LoVo (cell line): Measurements from ENCODE around the gene DENND1A.
"Not testable (repeated sequence)": the region's sequence is repeated elsewhere in the genome, so short reads cannot be mapped to it uniquely, and the experiment has no call there.

ENCODE experiments used
- DNase-seq: peaks from one replicate; pipeline ENCODE4 v3.0.0-alpha.2; 2016; ENCODE audit warnings: low spot score

Gene DENND1A

DNA sequence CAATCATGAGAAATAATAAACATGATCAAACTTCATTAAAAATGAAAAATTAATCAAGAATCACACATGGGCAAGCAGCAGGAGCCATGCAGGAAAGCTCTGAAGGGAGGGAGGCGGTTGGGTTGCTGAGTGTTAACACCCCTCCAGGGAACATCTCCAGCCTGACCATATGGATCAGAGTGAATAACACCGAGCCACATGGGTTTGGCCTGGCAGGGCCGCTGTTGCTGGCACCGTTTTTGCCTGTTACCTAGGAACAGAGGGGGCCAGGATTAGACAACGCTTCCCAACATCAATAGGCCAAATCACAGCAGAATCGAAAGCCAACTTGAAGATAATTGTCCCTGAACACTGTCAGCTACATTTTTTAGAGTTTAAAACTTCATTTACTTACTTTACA is 160.2 kb downstream of the DENND1A start:
- DNase-seq, result no peak

DNA sequence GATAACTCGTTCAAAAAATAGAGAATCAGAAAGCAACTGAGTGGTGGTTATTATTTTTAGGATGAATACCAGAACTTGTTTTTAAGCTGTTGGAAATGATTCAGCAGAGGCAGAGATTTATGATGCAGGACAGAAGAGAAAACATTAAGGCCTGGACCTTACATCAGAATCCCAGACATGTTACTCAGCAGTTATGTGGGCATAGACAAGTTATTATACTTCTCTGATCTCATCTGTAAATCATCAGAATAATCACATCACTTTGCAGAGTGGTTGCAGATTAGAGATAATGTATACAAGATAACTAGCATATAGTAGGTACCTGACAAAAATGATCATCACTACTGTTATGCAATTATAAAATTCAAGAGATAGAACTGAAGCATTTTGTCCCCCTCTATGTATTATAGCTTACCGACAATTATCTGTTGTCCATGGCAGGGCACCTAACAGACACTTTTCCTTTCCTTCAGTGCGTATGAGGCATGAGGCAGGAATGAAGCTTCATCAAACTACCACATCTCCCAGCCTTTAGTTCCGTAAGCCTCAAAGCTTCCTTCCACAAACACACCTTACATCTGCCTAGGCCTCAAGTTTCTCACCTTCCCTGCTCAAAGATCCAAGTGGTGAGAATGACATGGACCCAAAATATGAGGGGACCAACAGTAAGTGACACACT is 165.9 kb downstream of the DENND1A start:
- no peak for DNase-seq

DNA sequence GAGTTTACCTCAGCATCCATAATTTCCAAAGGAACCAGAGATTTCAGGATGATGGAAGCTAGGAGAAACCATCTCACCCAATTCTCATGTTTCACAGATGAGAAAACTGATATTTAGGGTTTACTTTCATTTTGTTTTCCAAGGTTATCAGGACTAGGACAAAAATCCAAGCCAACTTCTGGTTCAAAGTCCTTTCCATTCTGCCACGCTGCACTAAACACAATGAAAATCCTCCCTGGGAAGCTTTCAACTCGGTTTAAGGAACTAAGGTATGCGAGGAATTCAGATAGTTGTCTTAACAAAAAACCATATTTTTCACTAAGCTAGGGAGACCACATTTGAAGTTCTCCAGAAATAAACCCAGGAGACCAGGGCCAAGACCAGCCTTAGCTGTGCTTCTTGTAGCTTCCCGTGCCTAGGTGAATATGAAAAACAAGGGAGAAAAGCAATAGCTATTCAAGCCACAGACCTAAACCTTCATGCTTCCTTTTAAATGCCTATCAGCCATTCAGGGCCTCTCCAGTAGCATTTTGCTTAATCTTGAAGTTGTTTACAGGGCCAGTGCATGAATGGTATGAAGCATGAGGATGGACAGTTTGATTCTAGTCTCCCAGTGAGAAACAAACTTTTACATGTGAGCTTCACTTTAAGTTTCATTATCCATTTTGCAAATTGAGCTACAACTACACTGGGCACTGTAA is 167.9 kb downstream of the DENND1A start:
- no peak for DNase-seq

DNA sequence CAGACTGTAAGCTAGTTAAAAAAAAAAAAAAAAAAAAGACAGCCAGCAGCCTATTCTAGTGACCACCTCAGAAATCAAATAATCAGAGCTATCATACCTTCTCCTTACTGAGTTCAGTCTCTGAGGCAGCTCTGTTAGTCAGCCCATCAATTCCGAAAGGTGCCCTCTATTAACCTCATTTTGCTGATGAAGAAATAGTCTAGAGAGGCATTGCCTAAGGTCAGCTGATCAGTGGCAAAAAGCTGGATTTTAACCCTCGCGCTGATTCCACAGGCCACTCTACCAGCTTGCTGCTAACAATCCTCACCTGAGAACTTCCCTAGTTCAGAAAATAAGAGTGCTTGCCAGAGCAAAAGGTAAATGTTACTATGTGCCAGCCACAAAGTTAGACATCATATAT is 172.0 kb downstream of the DENND1A start:
- no peak for DNase-seq

DNA sequence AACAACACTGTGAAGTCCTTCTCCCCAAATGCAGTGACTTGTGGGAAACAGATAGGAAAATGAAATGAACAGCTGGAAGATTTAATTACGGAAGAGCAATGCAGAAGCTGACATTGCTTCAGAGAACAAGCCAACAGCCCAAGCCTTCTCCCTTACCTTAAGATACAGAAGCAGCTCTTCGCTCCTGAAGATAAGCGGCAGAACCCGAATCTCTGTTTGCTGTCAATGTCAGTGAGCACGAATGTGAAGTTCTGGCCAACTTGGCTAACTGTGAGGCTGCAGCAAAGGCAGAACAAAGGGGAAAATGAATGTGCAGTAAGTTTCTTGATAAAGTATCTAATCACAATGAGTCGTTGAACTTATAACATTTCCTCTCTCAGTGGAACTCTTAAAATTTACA is 172.4 kb downstream of the DENND1A start:
- DNase-seq, result no peak

DNA sequence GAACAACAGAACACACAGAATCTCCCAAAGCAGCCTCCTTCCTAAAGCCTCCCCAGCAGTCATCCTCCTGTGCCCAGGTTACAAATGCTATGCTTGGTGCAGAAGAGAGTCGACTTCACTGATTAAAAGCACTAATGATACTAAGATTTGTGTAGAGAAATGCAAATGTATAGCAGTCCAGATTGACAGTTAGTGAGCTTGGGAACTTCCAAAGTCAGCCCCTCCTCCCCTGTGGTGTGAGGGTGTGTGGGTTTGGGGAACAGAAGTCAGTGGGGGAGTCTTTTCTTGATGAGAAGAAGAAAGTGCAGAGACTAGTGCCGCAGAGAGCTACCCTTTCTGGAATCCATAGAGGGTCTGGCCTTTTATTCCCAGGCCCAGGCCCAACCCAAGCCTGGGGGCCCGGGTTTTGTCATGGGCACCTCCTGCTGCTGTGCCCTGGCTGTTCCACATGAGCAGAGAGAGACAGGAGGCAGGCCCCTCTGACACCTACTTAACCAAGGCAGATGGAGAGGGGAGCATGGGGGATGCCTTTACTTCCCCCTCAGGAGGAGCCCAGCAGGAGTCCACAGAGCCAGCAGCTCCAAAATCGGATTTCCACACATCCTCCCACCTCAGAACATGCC is 173.3 kb downstream of the DENND1A start:
- no peak for DNase-seq

DNA sequence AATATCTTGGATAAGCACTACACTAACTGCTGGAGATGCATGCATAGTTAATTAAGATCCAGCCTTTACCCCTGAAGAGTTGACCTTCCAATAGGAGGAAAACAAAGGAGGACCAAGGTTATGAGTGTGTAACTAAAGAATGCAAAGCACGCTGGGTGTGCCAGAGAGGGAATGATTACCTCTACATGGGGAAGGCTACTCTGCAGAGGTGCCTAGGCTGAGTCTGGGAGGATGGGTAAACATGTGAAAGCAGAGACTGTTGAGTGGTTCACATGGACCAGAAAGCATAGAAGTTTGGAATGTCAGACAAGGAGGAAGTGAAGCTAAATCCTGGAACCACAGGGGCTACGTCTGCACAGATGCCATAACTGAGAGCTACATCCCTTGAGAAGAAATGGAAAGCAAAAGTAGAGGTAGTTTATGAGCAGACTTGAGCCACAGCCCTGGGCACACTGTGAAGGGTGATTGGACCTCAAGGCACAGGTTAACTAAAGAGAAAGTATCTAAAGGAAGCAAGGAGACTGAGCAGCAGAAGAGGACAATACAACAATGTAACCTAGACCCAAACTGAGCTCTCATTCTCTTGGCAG is 176.2 kb downstream of the DENND1A start:
- peak; percentile 57 for DNase-seq

DNA sequence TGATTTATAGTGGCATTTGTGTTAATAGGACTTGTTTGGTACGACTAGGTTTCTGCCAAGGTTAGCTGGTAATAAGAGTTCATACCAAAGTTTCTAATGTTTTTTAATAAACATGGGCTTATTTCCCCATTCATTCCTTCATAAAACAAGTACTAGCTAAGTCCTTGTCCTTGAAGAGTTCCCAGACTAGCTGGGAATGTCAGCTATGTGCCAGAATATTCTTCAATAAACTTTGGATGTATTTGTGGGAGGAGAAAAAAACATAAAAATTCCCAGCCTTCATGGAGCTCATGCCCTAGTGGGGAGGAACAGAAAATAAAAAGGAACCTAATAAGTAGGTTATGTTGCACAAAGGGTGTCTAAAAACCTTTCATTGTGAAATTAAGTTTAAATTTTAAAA is 176.9 kb downstream of the DENND1A start:
- no peak for DNase-seq

DNA sequence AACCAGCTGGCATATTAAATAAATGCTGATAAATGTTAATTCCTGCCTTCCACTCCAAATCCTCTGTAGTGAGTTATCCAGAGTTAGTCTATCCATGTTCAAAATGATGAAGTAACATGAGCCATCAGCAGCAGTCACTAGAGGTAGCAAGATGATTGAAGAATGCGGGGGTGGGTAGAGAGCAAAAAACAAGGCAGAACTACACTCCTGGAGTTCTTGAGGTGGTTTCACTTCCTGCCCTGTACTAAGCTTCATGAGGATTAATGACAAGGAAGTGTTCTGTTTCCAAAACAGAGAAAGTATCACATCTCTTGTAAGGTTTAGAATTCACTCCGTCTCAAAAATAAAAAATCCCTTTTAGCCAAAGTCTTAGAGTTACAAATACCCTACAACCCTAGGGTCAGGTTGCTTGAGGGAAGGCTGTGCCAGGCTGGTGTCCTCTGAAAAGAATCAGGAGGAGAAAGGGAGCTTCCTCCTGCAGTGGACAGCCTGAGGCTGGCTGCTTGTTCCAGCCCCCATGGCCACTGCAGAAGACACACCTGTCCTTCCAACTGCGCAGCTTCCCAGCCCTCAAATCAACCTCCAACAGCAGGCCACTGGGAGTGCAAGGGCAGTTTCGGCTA is 180.2 kb downstream of the DENND1A start:
- DNase-seq, result no peak

DNA sequence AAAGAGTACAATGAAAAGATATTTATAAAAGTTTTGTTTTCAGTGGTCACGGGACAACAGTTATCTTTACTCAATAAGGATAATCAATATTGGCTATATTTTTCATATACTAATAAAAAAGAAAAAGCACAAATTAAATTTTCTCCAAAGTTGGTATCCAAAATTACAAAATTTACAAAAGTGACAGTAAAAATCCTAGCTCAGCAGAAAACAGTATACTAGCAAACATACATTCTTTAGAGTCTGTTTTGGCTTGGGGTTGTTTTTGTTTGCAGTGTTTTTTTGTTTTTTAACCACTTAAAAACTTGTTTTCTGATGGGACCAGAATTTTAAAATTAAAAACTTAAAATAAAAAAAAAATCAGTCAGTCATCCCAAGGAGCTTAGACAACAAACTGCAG is 183.2 kb downstream of the DENND1A start:
- no peak for DNase-seq

DNA sequence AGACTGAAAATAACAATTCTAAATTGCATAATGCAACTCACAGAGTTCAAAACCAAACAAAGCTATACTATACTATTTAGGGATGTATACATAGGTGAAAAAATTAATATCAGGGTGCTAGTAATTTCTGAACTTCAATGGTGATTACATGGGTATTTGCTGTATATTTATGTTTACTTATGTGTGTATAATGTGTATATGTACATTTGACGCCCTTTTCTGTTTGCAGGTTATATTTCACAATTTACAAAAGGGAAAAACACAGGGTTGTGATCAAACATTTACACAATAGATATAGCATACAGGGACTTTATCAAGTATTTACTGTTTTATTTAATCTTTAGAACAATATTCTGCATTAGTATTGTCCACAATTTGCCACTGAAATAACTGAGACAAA is 184.0 kb downstream of the DENND1A start:
- no peak for DNase-seq

DNA sequence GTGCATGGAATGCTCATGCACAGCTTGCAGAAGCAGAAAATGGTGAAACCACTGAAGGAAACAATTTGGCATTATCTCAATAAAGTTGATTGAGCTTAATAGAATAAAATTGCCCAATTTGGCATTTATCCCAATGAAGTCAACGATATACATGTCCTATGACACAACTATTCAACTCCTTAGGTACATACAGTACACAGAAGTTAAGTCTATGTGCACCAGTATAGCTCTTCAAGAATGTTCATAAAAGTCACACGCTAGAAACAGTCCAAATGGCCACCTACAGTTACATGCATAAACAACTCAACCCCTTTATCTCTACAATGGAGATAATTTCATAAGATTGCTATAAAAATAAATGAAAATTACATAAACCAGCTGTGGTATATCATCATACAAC is 184.5 kb downstream of the DENND1A start:
- no peak for DNase-seq

DNA sequence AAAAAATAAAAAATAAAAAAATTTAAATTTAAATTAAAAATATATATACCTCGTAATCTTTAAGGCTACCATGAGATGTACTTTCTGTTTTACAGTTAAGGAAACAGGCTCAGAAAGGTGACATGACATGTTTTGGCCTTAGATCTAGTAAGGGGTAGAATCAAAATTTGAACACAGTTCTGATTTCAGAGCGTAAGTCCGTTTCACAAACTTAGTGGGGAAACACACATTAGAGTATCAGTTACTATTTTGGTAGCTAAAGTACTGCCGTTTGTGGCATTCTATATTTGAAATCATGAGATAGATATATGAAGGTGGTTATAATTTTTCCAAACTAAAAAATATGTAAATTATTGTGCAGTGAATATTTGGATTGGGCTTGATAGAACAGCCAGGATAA is 186.2 kb downstream of the DENND1A start:
- no peak for DNase-seq

DNA sequence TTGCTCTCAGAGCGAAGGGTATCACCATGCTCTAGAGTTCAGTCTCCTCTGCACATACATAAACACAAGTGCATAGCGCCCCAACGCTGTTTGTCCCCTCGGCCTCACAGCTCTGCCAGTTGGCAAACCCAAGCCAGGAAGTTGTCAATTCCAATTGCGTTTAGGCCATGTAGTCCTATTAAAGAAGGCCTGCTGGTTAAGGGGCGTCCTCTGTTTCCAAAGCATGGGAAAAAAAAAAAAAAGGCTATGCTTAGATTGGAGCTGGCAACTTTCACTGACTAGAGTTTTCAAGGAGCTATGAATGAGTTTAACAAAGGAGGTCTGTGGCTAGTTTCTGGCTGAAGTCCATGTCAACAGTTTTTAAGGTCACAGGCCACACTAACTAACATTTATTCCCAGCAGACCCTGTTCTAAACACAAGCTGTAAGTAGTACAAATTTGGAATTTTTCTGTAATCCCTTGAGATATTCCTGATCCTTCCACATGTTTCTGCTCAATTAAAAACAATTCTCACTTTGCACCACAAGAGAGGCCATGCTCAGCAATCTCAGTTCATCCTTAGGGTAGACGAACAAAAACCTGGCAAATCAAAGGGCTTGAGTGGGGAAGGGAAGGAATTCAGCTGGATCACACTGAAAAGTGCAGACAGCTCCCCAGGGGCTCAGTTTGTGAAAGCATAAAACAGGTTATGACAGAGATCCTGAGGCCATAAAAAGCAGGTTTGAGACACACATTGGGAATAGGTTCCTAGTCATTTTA is 187.7 kb downstream of the DENND1A start:
- DNase-seq, result no peak

DNA sequence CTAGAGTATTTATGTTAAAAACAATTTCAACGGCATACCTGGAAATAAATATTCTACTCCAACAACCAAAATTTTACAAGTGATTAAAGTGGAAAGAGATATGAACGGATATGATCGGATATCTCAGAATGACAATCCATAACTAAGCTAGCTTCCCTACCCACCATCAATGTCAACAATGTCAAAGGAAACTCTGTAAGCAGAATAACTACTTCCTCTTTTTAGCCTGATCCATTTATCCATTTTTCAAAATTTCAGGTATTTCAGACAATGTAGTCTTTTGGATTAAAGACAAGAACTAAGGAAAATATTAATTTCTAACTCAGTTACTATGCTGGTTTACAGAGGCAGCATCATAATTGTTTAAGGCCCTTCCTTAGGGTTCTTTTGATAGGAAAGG is 188.7 kb downstream of the DENND1A start:
- DNase-seq, result no peak

DNA sequence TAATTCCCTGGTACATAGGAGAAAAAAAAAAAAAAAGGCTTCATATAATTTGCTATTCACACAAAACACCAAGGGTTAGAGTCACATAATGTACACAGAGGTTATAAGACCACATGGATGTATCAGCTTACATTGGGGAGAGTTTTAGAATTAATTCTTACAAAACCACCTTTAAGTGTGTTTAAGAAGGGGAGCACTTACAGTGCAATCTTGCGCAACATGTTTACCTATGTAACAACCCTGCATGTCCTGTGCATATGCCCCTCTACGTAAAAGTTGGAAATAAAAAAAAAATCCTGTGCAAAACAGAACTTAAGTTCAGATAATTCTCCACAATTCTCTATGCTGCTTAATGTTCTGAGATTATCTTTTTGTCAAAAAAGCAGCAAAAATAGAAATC is 190.0 kb downstream of the DENND1A start:
- no peak for DNase-seq

DNA sequence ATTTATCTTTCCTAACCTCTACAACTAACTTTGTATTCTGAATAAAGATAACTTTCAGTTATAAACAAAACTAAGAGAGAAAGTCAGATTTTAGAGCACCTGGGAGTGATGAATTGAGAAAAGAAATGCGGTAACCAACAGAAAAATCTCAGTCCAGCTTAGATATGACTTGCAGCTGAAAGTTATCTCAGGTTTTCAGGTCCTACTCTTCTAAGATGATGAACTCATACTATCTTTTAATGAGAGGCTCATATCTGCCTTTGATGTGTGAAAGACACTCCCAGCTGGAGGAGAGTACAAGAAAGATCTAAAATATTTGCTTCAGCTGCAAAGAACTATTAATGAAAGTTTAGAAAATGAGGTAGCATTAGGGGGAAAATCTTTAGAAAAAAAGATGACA is 190.5 kb downstream of the DENND1A start:
- no peak for DNase-seq

DNA sequence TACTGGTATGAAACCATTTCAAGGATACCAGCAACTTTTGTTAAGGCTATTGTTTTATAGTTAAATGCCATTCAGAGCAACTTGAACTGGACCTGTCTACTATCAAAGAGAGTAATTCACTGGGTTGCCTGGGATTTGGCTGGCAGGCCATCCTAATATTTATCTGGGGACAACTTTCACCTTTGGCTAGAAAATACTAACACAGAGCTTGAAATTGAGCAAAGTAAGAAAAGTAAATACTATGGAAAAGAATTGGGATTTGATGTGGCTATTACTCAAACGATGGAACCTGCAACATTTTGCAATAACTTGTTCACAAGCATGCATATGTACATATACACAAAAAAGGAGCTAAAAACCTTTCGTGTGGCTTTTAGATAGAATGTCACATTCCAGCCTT is 191.3 kb downstream of the DENND1A start:
- no peak for DNase-seq

DNA sequence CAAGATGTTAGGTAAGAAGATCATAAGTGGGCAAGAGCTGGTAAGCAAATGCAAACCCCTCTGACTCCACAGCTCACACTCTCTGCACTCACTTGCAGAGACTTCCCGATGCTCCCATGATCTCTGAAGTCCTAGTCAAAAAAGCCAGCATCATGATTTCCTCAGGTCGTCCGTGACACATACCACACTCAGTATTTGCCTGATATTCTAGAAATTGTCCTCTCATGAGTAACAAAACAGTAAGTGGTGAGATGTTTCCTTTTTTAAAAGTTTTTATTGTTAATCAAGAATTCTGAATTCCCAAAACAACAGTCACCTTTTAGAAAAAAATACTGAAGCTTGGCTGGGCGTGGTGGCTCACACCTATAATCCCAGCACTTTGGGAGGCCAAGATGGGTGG is 194.6 kb downstream of the DENND1A start:
- DNase-seq, result no peak

DNA sequence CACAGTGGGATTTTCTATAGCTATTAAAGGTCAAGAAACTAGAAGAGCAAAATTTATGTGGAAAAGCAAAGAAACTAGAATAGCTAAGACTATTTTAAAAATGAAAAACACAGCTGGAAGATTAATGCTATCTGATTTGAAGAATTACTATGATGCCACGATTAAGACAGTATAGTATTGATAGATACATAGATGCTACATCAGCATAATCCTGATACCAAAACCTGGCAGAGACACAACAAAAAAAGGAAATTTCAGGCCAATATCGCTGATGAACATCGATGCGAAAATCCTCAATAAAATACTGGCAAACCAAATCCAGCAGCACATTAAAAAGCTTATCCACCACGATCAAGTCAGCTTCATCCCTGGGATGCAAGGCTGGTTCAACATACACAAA is 201.4 kb downstream of the DENND1A start:
- not testable (repeated sequence) for DNase-seq

DNA sequence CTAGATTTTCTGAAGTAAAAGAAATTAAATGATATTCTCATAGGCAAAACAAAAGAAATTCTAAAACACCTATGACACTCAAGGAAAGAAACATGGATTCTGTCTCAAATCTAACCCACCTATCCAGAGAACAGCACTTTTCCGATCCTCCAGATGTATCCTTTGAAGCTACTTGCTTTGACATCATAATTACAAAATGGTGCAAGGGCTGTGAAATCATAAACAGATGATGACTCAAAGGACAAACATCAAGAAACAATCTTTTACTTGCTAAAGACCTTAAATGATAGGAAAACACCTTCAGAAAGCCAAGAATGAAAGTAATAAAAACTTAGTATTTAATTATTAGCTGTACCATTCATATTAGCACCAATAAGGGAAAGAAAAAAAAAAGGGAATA is 202.6 kb downstream of the DENND1A start:
- DNase-seq, result no peak

DNA sequence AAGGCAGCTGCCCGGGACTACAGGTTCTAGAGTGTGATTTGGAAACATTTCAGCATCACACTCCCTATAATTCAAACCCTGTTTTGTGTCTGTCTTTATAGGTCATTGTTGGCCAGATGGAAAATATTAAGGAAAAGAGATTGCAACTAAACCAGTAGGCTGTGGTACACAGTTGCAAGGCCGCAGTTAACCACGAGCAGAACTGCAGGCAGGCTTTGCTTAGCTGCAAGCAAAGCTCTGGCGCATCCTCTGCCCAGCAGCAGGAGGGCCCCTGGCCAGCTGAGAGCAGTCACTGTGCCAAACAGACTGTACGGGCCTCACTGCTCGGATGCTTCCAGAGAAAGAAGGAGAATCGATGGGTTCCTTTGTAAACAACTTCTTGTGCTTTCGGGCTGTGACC is 204.5 kb downstream of the DENND1A start:
- DNase-seq, result no peak
